Measurements from ENCODE around the gene ST6GALNAC4. TPM values are rescaled to one million over a fixed set of nuclear protein-coding genes. Genes with fewer than 3 reads are reported as not detected.

Gene ST6GALNAC4
- total RNA-seq, 1 experiment from 2014 or later = 12.8 TPM

GRCh38 chr9:127945338-127945737 is 28.5 kb upstream of the ST6GALNAC4 start:
- no peaks in the 10 kb centered on the region for H3K9me3 Mint-ChIP-seq (ENCODE audit: low read depth, unreplicated experiment)
- no peak for TF ChIP-seq CTCF (IDR thresholded peaks at IDR 0.05; ENCODE audit: unreplicated experiment)
- intact Hi-C loops (cut with micrococcal nuclease; ENCODE audit: unreplicated experiment) = no loop called here
- no peak overlapping the region for H3K4me3 Mint-ChIP-seq (ENCODE audit: low read depth, unreplicated experiment)
- H3K27me3 Mint-ChIP-seq (ENCODE audit: unreplicated experiment) = no peaks in the 10 kb centered on the region
- peaks cover 66% of the 10 kb centered on the region for H3K36me3 Mint-ChIP-seq (ENCODE audit: insufficient read depth, unreplicated experiment)
- no TSS peak for BruUV-seq (replicated peaks)
- no peak overlapping the region for H3K27ac Mint-ChIP-seq (ENCODE audit: unreplicated experiment)
- CTCF ChIA-PET = no interaction called here
- H3K4me1 Mint-ChIP-seq (ENCODE audit: low read depth, unreplicated experiment) = peaks cover 24% of the 10 kb centered on the region
- DNase-seq = no peak

- no peaks in the 10 kb centered on the region for H3K27me3 Mint-ChIP-seq (ENCODE audit: unreplicated experiment)
- no peaks in the 10 kb centered on the region for H3K9me3 Mint-ChIP-seq (ENCODE audit: low read depth, unreplicated experiment)
- H3K36me3 Mint-ChIP-seq (ENCODE audit: insufficient read depth, unreplicated experiment) = peaks cover 65% of the 10 kb centered on the region
- H3K4me1 Mint-ChIP-seq (ENCODE audit: low read depth, unreplicated experiment) = peaks cover 18% of the 10 kb centered on the region
- no peak overlapping the region for H3K27ac Mint-ChIP-seq (ENCODE audit: unreplicated experiment)
- no peak for DNase-seq
- CTCF ChIA-PET = interaction anchor here (1.4 to 2.5 kb wide), 2 partner anchors 8 to 90 kb away, joined by 4 to 16 read pairs; no protein-coding TSS in a partner anchor
- H3K4me3 Mint-ChIP-seq (ENCODE audit: low read depth, unreplicated experiment) = no peak overlapping the region
- intact Hi-C loops (cut with micrococcal nuclease; ENCODE audit: unreplicated experiment) = no loop called here
- no peak for TF ChIP-seq CTCF (IDR thresholded peaks at IDR 0.05; ENCODE audit: unreplicated experiment)
- BruUV-seq (replicated peaks) = no TSS peak
Measured at GRCh38 chr9:127944586-127945218, 27.9 kb upstream of the ST6GALNAC4 start.

GRCh38 chr9:127943731-127944144 is 26.9 kb upstream of the ST6GALNAC4 start:
- intact Hi-C loops (cut with micrococcal nuclease; ENCODE audit: unreplicated experiment) = loop anchor here (1.0 kb wide), 1 partner anchor 92 kb away; no protein-coding TSS in a partner anchor

GRCh38 chr9:127943011-127943662 is 26.3 kb upstream of the ST6GALNAC4 start:
- BruUV-seq (replicated peaks) = no TSS peak
- no peak overlapping the region for H3K4me3 Mint-ChIP-seq (ENCODE audit: low read depth, unreplicated experiment)
- peaks cover 10% of the 10 kb centered on the region for H3K4me1 Mint-ChIP-seq (ENCODE audit: low read depth, unreplicated experiment)
- H3K27ac Mint-ChIP-seq (ENCODE audit: unreplicated experiment) = peak overlapping the region; percentile 4
- no peak for DNase-seq
- CTCF ChIA-PET = interaction anchor here (0.7 to 2.5 kb wide), 4 partner anchors 9 to 91 kb away, joined by 4 to 16 read pairs (median 4); no protein-coding TSS in a partner anchor
- no peaks in the 10 kb centered on the region for H3K27me3 Mint-ChIP-seq (ENCODE audit: unreplicated experiment)
- no peak for TF ChIP-seq CTCF (IDR thresholded peaks at IDR 0.05; ENCODE audit: unreplicated experiment)
- H3K9me3 Mint-ChIP-seq (ENCODE audit: low read depth, unreplicated experiment) = no peaks in the 10 kb centered on the region
- intact Hi-C loops (cut with micrococcal nuclease; ENCODE audit: unreplicated experiment) = loop anchor here (1.0 kb wide), 1 partner anchor 92 kb away; no protein-coding TSS in a partner anchor
- H3K36me3 Mint-ChIP-seq (ENCODE audit: insufficient read depth, unreplicated experiment) = peaks cover 57% of the 10 kb centered on the region

More at GRCh38 chr9:127943731-127944144, 26.9 kb upstream of the ST6GALNAC4 start:
- H3K4me1 Mint-ChIP-seq (ENCODE audit: low read depth, unreplicated experiment) = peaks cover 16% of the 10 kb centered on the region
- no peaks in the 10 kb centered on the region for H3K9me3 Mint-ChIP-seq (ENCODE audit: low read depth, unreplicated experiment)
- H3K27ac Mint-ChIP-seq (ENCODE audit: unreplicated experiment) = no peak overlapping the region
- H3K4me3 Mint-ChIP-seq (ENCODE audit: low read depth, unreplicated experiment) = no peak overlapping the region
- peak; percentile 82 for DNase-seq
- peak; percentile 80 for TF ChIP-seq CTCF (IDR thresholded peaks at IDR 0.05; ENCODE audit: unreplicated experiment)
- H3K36me3 Mint-ChIP-seq (ENCODE audit: insufficient read depth, unreplicated experiment) = peaks cover 62% of the 10 kb centered on the region
- no peaks in the 10 kb centered on the region for H3K27me3 Mint-ChIP-seq (ENCODE audit: unreplicated experiment)
- CTCF ChIA-PET = interaction anchor here (0.6 to 2.5 kb wide), 5 partner anchors 8 to 91 kb away, joined by 3 to 16 read pairs (median 5); no protein-coding TSS in a partner anchor
- no TSS peak for BruUV-seq (replicated peaks)

All from Calu3 (cell line).